Measurements from ENCODE around the gene ERC2. TPM values are rescaled to one million over a fixed set of nuclear protein-coding genes. Genes with fewer than 3 reads are reported as not detected.

ERC2 gene
- total and polyA plus RNA-seq, 2 of the 8 experiments (the other 6 are each of a cell fraction or from before 2014, with no cell fraction given) = 16.4 to 22.8 TPM

DNA sequence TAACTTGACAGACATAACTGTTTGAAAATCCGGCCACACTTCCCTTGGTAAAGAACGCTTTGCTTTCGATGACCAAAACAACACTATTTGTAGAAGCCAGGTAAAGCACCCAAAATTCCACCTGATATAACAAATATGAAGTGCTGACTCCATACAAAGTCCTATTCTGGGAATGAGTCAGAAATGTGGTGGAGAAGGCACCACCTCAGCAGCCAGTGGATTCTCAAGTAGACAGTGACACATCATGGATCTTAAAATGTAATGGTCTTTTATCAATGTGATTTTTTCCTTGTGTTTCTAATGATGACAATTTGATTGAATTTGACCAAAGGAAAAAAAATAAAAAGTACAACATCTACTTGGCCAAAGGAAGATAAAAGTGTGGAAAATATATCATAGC, 846.2 kb downstream of the ERC2 start (continued):
- TF ChIP-seq, protein P1, sequence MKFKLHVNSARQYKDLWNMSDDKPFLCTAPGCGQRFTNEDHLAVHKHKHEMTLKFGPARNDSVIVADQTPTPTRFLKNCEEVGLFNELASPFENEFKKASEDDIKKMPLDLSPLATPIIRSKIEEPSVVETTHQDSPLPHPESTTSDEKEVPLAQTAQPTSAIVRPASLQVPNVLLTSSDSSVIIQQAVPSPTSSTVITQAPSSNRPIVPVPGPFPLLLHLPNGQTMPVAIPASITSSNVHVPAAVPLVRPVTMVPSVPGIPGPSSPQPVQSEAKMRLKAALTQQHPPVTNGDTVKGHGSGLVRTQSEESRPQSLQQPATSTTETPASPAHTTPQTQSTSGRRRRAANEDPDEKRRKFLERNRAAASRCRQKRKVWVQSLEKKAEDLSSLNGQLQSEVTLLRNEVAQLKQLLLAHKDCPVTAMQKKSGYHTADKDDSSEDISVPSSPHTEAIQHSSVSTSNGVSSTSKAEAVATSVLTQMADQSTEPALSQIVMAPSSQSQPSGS (IDR thresholded peaks at IDR 0.05; ENCODE audit: low read length) = no peak
- no peak for TF ChIP-seq CREB1 (IDR thresholded peaks at IDR 0.05)
- TF ChIP-seq NANOG (IDR thresholded peaks at IDR 0.05; ENCODE audit: insufficient read depth, low read depth, low read length, poor library complexity, severe bottlenecking) = no peak
- no peak for TF ChIP-seq HDAC2 (IDR thresholded peaks at IDR 0.05; ENCODE audit: borderline replicate concordance in 1 of 2, low read depth in 2 of 2, low read length in 2 of 2)
- no peak for TF ChIP-seq BRCA1 (IDR thresholded peaks at IDR 0.05; ENCODE audit: low read depth, low read length)

Measured in H1 (cell line).